Fibroblast of lung (primary cell): Measurements from ENCODE around the gene COL4A1. TPM values are rescaled to one million over a fixed set of nuclear protein-coding genes. Genes with fewer than 3 reads are reported as not detected.
A peak's percentile ranks its signal among the peaks of the same experiment; 100 is the strongest.

Experiments
- DNase-seq, 2 donors: peaks; one replicate each; pipeline versions ENCODE4 v3.0.0 to v3.0.0-alpha.2; 2010; ENCODE audit warnings: low read depth in 2 of 2
- H2AFZ ChIP-seq: 2 replicates; pipeline ENCODE4 v1.5.1; 2012; ENCODE audit warnings: low read length, control low read depth, inconsistent platforms
- H3K27ac ChIP-seq: 2 replicates; pipeline ENCODE4 v1.5.1; 2011; ENCODE audit warnings: low read length, control low read depth; ENCODE audit not compliant: insufficient read depth
- H3K27me3 ChIP-seq: 2 replicates; pipeline ENCODE4 v1.5.1; 2011; ENCODE audit warnings: mild to moderate bottlenecking, low read length; ENCODE audit not compliant: control insufficient read depth, insufficient read depth
- H3K36me3 ChIP-seq: 2 replicates; pipeline ENCODE4 v1.5.1; 2011; ENCODE audit warnings: low read length; ENCODE audit not compliant: control insufficient read depth, insufficient read depth
- H3K4me1 ChIP-seq: 2 replicates; pipeline ENCODE4 v1.5.1; 2011; ENCODE audit warnings: low read length; ENCODE audit not compliant: control insufficient read depth, insufficient read depth; ENCODE audit errors: extremely low read depth
- H3K4me2 ChIP-seq: 2 replicates; pipeline ENCODE4 v1.5.1; 2011; ENCODE audit warnings: low read length, control low read depth; ENCODE audit not compliant: insufficient read depth; ENCODE audit errors: extremely low read depth
- H3K4me3 ChIP-seq, 4 experiments: fragments of 200-600 bp in 1 of 4; sonication (generic) in 1 of 4; replicated peaks in 1 of 4; 2 replicates each; pipeline ENCODE4 v1.5.1; 2011 to 2016; ENCODE audit warnings: low read length in 4 of 4, low read depth in 3 of 4, mild to moderate bottlenecking in 3 of 4, control low read depth in 2 of 4, inconsistent platforms in 1 of 4, mixed read lengths in 1 of 4; ENCODE audit not compliant: insufficient read depth in 1 of 4; ENCODE audit errors: control extremely low read depth in 1 of 4
- H3K79me2 ChIP-seq: 2 replicates; pipeline ENCODE4 v1.5.1; 2012; ENCODE audit warnings: mild to moderate bottlenecking, low read length, inconsistent platforms; ENCODE audit not compliant: control insufficient read depth, insufficient read depth
- H3K9ac ChIP-seq: 2 replicates; pipeline ENCODE4 v1.5.1; 2011; ENCODE audit warnings: mild to moderate bottlenecking, low read length, control low read depth; ENCODE audit not compliant: insufficient read depth
- H3K9me3 ChIP-seq: 2 replicates; pipeline ENCODE4 v1.5.1; 2012; ENCODE audit warnings: low read depth, low read length; ENCODE audit not compliant: control insufficient read depth, insufficient read depth
- H4K20me1 ChIP-seq: 2 replicates; pipeline ENCODE4 v1.5.1; 2011; ENCODE audit warnings: low read length; ENCODE audit not compliant: control insufficient read depth, insufficient read depth; ENCODE audit errors: extremely low read depth
- CTCF ChIP-seq, 2 donors: IDR thresholded peaks in 1 of 2; conservative IDR thresholded peaks in 1 of 2; 1 replicate in 1 of 2; 2 replicates in 1 of 2; pipeline ENCODE4 v1.5.1; 2011 to 2012; ENCODE audit warnings: low read length in 2 of 2, control low read depth in 1 of 2, inconsistent platforms in 1 of 2, low read depth in 1 of 2, mild to moderate bottlenecking in 1 of 2
- EZH2 ChIP-seq: IDR thresholded peaks from 2 replicates; pipeline ENCODE4 v1.5.1; 2012; ENCODE audit warnings: low read length, control low read depth, mild to moderate bottlenecking; ENCODE audit errors: missing control alignments
- polyA plus RNA-seq, 2 donors: library from polyadenylated mRNA; depleted of rRNA in 1 of 2; stranded (reverse) in 1 of 2; unstranded in 1 of 2; fragments of >200 nt; gene quantifications; 2 replicates each; pipeline ENCODE4 v1.2.1, GENCODE V29; 2011 to 2012; ENCODE audit warnings: missing spikeins in 1 of 2
- total RNA-seq: library from RNA; depleted of rRNA; stranded (reverse); fragments of >200 nt; gene quantifications from 2 replicates; pipeline ENCODE4 v1.2.1, GENCODE V29; 2014

Gene COL4A1
- total and polyA plus RNA-seq, 2 donors (not counting 1 experiment from before 2014, with no cell fraction given): 34.0 to 607 TPM

GRCh38 chr13:110264685-110265275 lies 42.2 kb downstream of the COL4A1 start:
- peaks cover 55% of the 10 kb centered on the region for H3K79me2 ChIP-seq
- no peak for DNase-seq
- no peak overlapping the region for H2AFZ ChIP-seq
- H3K27ac ChIP-seq: no peak overlapping the region
- no peaks in the 10 kb centered on the region for H3K27me3 ChIP-seq
- H4K20me1 ChIP-seq: no peaks in the 10 kb centered on the region
- H3K9ac ChIP-seq: no peak overlapping the region
- H3K9me3 ChIP-seq: no peaks in the 10 kb centered on the region
- H3K4me1 ChIP-seq: peaks cover 37% of the 10 kb centered on the region
- no peak overlapping the region for H3K4me3 ChIP-seq
- H3K36me3 ChIP-seq: no peaks in the 10 kb centered on the region
- H3K4me2 ChIP-seq: no peak overlapping the region
- no peak for TF ChIP-seq EZH2
- no peak for TF ChIP-seq CTCF (conservative IDR thresholded peaks at IDR 0.05 in 1 of 2, IDR thresholded peaks at IDR 0.05 in 1 of 2; ENCODE audit: low read depth in 1 of 2, low read length in 2 of 2)

- H2AFZ ChIP-seq: no peak overlapping the region
- no peaks in the 10 kb centered on the region for H3K36me3 ChIP-seq
- DNase-seq: no peak
- H3K27ac ChIP-seq: peak overlapping the region; percentile 23
- no peak overlapping the region for H3K9ac ChIP-seq
- no peaks in the 10 kb centered on the region for H4K20me1 ChIP-seq
- TF ChIP-seq CTCF (conservative IDR thresholded peaks at IDR 0.05 in 1 of 2, IDR thresholded peaks at IDR 0.05 in 1 of 2; ENCODE audit: low read depth in 1 of 2, low read length in 2 of 2): no peak
- no peak for TF ChIP-seq EZH2
- H3K4me2 ChIP-seq: no peak overlapping the region
- H3K4me1 ChIP-seq: peaks cover 43% of the 10 kb centered on the region
- H3K79me2 ChIP-seq: peaks cover 51% of the 10 kb centered on the region
- no peak overlapping the region for H3K4me3 ChIP-seq
- H3K9me3 ChIP-seq: no peaks in the 10 kb centered on the region
- no peaks in the 10 kb centered on the region for H3K27me3 ChIP-seq
Measured at GRCh38 chr13:110263888-110264287, 43.1 kb downstream of the COL4A1 start.

GRCh38 chr13:110263404-110263803 lies 43.6 kb downstream of the COL4A1 start:
- no peak overlapping the region for H2AFZ ChIP-seq
- no peak for TF ChIP-seq EZH2
- TF ChIP-seq CTCF (conservative IDR thresholded peaks at IDR 0.05 in 1 of 2, IDR thresholded peaks at IDR 0.05 in 1 of 2; ENCODE audit: low read depth in 1 of 2, low read length in 2 of 2): no peak
- no peaks in the 10 kb centered on the region for H3K9me3 ChIP-seq
- DNase-seq: no peak
- no peak overlapping the region for H3K4me2 ChIP-seq
- H4K20me1 ChIP-seq: no peaks in the 10 kb centered on the region
- no peak overlapping the region for H3K9ac ChIP-seq
- peaks cover 42% of the 10 kb centered on the region for H3K4me1 ChIP-seq
- H3K27me3 ChIP-seq: no peaks in the 10 kb centered on the region
- H3K79me2 ChIP-seq: peaks cover 46% of the 10 kb centered on the region
- no peaks in the 10 kb centered on the region for H3K36me3 ChIP-seq
- no peak overlapping the region for H3K4me3 ChIP-seq
- H3K27ac ChIP-seq: peak overlapping the region; percentile 56
